Measurements from ENCODE around the gene BORCS6.
A peak's percentile ranks its signal among the peaks of the same experiment; 100 is the strongest.
"Not testable (repeated sequence)": the region's sequence is repeated elsewhere in the genome, so short reads cannot be mapped to it uniquely, and the experiment has no call there.

The BORCS6 gene

DNA sequence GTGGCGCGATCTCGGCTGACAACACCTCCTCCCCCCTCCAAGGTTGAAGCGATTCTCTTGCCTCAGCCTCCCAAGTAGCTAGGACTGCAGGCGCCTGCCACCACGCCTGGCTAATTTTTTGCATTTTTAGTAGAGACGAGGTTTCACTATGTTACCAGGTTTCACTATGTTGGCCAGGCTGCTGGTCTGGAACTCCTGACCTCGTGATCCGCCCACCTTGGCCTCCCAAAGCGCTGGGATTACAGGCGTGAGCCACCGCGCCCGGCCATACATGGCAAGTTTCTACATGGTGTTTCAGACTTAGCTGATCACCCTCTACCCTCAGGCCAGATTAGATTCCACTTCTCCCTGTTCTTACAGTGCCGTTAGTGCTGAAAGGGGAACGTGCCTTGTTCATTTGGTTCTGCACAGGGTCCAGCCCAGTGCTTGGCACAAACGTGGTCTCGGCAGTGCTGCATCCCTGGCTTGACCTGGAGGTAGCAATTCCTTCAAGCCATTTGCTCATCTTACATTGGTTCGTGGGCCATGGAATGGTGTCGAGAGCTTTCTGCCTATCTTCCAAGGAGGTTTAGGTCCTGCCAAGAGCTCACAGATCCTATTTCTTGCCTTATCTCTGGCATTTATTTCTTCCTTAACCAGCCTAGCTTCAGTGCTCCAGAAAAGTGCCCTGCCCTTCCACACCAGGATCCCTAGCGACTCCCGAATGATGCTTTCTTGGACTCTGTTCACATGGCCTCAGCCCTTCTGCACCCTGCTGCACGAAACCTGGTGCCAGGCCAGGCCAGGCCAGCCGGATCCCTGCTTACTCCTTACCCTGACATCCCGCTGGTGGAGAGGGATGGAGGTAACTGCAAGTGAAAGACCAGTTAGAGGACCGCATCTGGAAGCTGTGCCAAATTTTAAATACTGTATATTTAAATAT lies 35.2 kb upstream of the BORCS6 start:
- peaks cover 31% of the 10 kb centered on the region for H3K36me3 ChIP-seq
- H3K4me3 ChIP-seq = no peak overlapping the region
- no peaks in the 10 kb centered on the region for H4K20me1 ChIP-seq
- H3K27ac ChIP-seq = no peak overlapping the region
- TF ChIP-seq Cebpa-rat (IDR thresholded peaks at IDR 0.05) = no peak
- 0 out of 2 replicates have a peak overlapping the region, but pooled peaks have one; percentile 78 for H3K4me2 ChIP-seq
- H3K27me3 ChIP-seq = no peaks in the 10 kb centered on the region
- no peak overlapping the region for H3K9ac ChIP-seq
- no peaks in the 10 kb centered on the region for H3K9me3 ChIP-seq
- peaks cover 53% of the 10 kb centered on the region for H3K4me1 ChIP-seq

DNA sequence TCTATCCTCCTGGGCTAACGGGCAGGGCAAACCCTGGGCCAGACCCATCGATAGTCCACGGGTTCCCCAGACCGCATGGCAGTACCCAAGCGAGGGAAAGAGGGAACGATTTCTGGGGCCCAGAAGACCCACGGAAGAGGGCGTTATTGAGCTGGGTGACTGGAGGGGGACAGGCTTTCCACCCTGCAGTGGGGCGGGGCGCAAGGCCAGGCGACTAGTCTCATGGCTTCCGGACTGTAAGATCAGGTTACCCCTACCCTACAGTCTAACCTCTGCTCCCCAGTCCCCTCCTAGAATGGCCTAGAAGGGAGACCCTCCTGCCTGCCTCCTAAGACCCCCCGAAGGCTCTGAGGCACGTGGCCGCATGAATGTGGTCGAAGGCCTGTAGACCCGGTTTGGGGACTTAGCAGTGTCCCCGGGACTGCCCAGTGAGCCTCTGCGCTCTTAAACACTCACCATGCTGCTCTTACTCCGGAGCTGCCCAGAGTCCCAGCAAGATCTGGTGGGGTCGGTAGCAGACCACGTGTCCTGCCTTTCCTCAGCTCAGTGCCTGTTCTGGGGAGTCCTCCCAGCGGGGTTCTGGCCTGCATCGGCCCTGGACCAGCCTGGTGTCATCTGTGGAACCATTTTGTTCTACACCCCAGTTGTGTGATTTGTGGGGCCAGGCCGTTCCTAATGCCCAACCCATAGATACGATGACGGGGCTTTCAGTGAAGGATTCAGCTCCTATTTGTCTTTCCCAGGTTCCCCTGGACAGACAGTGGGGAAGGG lies 33.6 kb upstream of the BORCS6 start:
- no peak for TF ChIP-seq Cebpa-rat (IDR thresholded peaks at IDR 0.05)
- Histone ChIP-seq H3K36me3 (peaks cover 15% of the 10 kb centered on the region), H3K4me2 (peak overlapping the region; percentile 85), H3K9ac (peak overlapping the region; percentile 91), H3K9me3 (no peaks in the 10 kb centered on the region), H3K27ac (peak overlapping the region; percentile 94), H3K27me3 (no peaks in the 10 kb centered on the region), H4K20me1 (no peaks in the 10 kb centered on the region), H3K4me1 (peaks cover 56% of the 10 kb centered on the region), H3K4me3 (peak overlapping the region; percentile 72)

DNA sequence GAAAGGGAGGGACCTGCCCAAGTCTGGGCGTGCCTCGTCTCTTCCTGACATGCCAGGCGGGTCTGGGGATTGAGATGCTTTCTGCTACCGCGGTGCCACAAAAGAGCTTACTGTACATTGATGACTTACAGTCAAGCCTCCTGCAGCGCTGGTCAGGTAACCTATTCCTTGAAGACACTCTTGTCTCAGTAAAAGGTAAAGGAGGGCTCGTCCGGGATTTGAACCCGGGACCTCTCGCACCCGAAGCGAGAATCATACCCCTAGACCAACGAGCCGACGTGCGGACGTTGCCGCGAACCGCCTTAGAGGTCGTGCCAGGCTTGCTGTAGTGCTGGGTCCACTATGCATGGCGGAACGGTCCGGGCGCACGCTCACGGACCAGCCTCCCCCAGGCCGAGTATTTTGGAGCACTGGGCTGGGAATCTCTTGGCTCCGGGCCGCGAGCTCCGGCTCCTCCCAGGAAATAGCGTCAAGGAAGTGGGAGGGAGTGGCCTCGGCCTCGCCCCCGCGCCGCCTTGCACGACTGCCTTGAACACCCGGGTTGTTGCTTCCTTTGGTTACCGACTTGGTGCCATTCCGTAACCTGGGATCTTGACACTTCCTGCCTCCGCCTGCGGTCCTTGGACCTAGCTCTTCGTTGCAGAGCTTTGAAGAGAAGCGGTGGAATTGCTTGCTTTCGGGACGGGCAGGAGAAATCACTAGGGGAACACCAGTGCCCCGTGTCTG lies 32.8 kb upstream of the BORCS6 start:
- no peak for TF ChIP-seq Cebpa-rat (IDR thresholded peaks at IDR 0.05)
- no peaks in the 10 kb centered on the region for H4K20me1 ChIP-seq
- no peaks in the 10 kb centered on the region for H3K9me3 ChIP-seq
- H3K4me1 ChIP-seq = peaks cover 53% of the 10 kb centered on the region
- H3K4me3 ChIP-seq = peak overlapping the region; percentile 72
- peak overlapping the region; percentile 85 for H3K4me2 ChIP-seq
- H3K9ac ChIP-seq = peak overlapping the region; percentile 91
- H3K27me3 ChIP-seq = no peaks in the 10 kb centered on the region
- peak overlapping the region; percentile 94 for H3K27ac ChIP-seq
- peaks cover 8% of the 10 kb centered on the region for H3K36me3 ChIP-seq

DNA sequence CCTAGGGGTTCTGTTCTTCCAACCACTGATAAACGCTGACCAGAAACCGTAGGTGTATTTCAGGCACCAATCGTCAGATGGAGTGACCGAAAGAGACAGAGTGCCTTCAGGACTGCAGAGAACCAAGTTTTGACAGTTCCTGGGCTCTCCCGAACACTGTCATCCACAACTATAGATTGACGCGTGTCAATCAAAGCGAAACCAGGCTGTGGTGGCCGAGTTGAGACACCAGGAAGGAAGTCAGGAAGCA lies 32.3 kb upstream of the BORCS6 start:
- H3K27me3 ChIP-seq = no peaks in the 10 kb centered on the region

DNA sequence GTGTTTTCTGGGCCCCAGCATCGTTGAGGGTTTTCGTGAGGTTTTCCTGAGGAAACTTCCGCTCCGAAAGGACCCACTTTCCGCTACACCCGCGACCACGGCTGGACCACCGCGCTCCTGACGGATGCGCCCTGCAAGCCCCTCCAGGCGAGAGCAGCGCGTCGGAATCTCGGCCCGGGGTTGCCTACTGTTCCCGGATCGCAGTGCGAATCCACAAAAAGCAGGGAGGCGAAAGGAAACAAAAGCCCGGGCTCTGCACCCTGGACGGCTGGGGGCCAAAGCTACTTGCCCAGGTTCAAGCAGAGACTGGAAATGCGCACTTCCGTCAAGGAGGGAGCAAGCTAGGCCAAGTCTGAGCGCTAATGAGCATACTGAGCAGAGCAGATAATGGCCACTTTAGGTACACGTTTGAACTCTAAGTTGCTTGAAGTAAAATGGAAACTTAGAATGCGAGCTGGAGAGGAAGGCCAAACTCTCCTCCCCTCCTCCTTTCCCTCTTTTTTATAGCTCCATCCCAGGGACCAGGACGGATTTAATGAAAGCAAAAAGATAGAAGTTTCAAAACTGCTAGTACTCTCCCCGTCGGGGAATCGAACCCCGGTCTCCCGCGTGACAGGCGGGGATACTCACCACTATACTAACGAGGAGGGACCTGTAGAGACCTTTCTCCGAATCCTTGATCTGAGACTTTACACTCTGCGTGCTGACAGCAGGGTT lies 31.8 kb upstream of the BORCS6 start:
- no peaks in the 10 kb centered on the region for H3K36me3 ChIP-seq
- peak overlapping the region; percentile 94 for H3K27ac ChIP-seq

More for the DNA sequence above, 32.3 kb upstream of the BORCS6 start:
- Histone ChIP-seq H3K4me3 (peak overlapping the region; percentile 72), H4K20me1 (no peaks in the 10 kb centered on the region), H3K27ac (peak overlapping the region; percentile 94), H3K4me2 (peak overlapping the region; percentile 85), H3K9ac (peak overlapping the region; percentile 91), H3K4me1 (peaks cover 48% of the 10 kb centered on the region), H3K9me3 (no peaks in the 10 kb centered on the region), H3K36me3 (peaks cover 3% of the 10 kb centered on the region)
- no peak for TF ChIP-seq Cebpa-rat (IDR thresholded peaks at IDR 0.05)

DNA sequence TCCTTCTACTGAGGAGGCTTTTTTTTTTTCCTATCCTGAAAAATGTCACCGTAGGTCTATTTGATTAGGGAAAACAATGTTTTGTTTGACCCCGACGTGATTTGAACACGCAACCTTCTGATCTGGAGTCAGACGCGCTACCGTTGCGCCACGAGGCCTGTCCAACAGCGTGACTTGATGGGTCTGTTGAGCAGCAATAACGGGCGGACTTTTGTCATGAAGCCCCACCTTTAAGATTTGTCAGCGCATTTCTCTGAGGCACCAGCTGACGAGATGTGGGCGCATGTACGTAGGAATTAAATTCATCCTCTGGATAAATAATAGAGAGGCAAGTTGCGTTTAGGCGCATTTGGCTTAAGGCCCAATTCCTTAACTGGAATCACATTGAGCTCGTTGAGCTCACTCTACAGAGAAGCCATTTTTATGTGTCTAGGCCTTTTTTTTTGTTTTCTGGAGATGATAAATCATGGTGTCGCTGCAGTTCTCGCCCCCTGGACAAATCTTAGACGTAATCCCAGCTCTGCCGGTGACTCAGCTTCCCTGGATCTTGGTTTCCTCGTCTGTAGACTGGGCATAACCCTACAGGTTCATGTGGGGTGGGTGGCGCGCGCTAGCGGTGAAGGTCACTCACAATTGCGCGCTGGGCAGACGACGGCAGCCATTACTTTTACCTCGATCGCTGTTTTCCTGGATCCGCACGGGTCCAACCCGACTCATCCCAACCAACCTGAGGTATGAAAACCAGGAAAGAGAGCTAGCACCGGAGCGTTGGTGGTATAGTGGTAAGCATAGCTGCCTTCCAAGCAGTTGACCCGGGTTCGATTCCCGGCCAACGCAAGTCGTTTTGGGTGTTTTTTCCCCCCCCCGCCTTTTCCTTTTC lies 31.0 kb upstream of the BORCS6 start:
- peaks cover 35% of the 10 kb centered on the region for H3K4me1 ChIP-seq
- H3K9ac ChIP-seq = peak overlapping the region; percentile 91
- H3K4me2 ChIP-seq = peak overlapping the region; percentile 85
- H3K9me3 ChIP-seq = no peaks in the 10 kb centered on the region
- TF ChIP-seq Cebpa-rat (IDR thresholded peaks at IDR 0.05) = no peak
- H3K27ac ChIP-seq = peak overlapping the region; percentile 94
- H3K27me3 ChIP-seq = no peaks in the 10 kb centered on the region
- no peaks in the 10 kb centered on the region for H3K36me3 ChIP-seq
- H4K20me1 ChIP-seq = no peaks in the 10 kb centered on the region
- peak overlapping the region; percentile 72 for H3K4me3 ChIP-seq

More for the DNA sequence above, 31.8 kb upstream of the BORCS6 start:
- peaks cover 43% of the 10 kb centered on the region for H3K4me1 ChIP-seq
- TF ChIP-seq Cebpa-rat (IDR thresholded peaks at IDR 0.05) = no peak
- peak overlapping the region; percentile 85 for H3K4me2 ChIP-seq
- H3K4me3 ChIP-seq = peak overlapping the region; percentile 72
- H3K9ac ChIP-seq = peak overlapping the region; percentile 91
- H3K27me3 ChIP-seq = no peaks in the 10 kb centered on the region
- no peaks in the 10 kb centered on the region for H4K20me1 ChIP-seq
- no peaks in the 10 kb centered on the region for H3K9me3 ChIP-seq

DNA sequence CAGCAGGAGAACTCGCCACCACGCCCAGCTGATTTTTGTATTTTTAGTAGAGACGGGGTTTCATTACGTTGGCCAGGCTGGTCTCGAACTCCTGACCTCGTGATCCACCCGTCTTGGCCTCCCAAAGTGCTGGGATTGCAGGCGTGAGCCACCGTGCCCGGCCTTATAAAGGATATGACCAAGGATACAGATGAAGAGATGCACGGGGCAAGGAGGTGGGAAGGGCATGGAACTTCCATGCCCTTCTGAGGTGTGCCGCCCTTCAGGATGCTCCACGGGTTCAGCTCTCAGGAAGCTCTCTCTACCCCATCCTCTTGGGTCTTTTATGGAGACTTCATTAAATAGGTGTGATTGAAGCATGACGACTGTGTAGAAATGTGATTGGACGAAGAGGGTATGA lies 24.0 kb upstream of the BORCS6 start:
- H3K4me1 ChIP-seq = peaks cover 21% of the 10 kb centered on the region
- H3K4me3 ChIP-seq, H3K9me3 ChIP-seq, H3K27ac ChIP-seq, H4K20me1 ChIP-seq, H3K4me2 ChIP-seq, H3K27me3 ChIP-seq, H3K9ac ChIP-seq, H3K36me3 ChIP-seq: not testable (repeated sequence)

DNA sequence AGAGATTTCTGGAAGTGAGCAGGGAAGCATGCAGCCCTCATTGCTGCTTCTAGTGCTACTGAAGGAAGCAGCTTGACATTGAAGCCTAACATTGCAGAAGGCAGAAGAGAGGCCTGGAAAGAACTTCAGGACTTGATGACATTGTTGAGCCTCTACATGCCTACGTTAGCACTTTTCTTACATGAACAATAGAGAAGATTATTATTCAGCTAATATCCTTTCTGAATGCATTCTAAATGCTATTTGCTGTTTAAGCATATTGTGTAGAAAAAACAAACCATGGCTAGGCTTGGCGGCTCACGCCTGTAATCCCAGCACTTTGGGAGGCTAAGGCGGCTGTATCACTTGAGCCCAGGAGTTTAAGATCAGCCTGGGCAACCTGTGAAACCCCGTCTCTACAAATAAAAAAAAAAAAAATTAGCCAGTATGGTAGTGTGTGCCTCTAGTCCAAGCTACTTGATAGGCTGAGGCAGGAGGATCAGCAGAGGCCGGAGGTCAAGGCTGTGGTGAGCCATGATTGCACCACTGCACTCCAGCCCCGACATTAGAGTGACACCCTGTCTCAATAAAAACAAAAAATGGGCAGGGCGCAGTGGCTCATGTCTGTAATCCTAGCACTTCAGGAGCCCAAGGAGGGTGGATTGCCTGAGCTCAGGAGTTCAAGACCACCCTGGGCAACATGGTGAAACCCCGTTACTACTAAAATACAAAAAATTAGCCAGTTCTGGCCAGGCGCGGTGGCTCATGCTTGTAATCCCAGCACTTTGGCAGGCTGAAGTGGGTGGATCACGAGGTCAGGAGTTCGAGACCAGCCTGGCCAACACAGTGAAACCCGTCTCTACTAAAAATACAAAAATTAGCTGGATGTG lies 22.6 kb upstream of the BORCS6 start:
- no peak overlapping the region for H3K27ac ChIP-seq
- H3K9me3 ChIP-seq = no peaks in the 10 kb centered on the region
- peaks cover 8% of the 10 kb centered on the region for H3K36me3 ChIP-seq
- H3K27me3 ChIP-seq = no peaks in the 10 kb centered on the region
- TF ChIP-seq Cebpa-rat (IDR thresholded peaks at IDR 0.05) = no peak
- no peak overlapping the region for H3K4me2 ChIP-seq
- H3K4me3 ChIP-seq = no peak overlapping the region
- H3K9ac ChIP-seq = no peak overlapping the region
- peaks cover 35% of the 10 kb centered on the region for H3K4me1 ChIP-seq
- peaks cover 7% of the 10 kb centered on the region for H4K20me1 ChIP-seq

Measured in BLaER1 (cell line).